NCI-H748 treated with DMSO at 0.1 percent for 48 hours (cell line): ENCODE results near the gene HENMT1.
A peak's percentile ranks its signal among the peaks of the same experiment; 100 is the strongest.

Source experiments
- DNase-seq: peaks from one replicate; lab custom pipeline; 2025; lab: John Stamatoyannopoulos, UW

Gene HENMT1

GRCh38 chr1:108627256-108627655 lies 33.6 kb downstream of the HENMT1 start:
- no peak for DNase-seq

DNA sequence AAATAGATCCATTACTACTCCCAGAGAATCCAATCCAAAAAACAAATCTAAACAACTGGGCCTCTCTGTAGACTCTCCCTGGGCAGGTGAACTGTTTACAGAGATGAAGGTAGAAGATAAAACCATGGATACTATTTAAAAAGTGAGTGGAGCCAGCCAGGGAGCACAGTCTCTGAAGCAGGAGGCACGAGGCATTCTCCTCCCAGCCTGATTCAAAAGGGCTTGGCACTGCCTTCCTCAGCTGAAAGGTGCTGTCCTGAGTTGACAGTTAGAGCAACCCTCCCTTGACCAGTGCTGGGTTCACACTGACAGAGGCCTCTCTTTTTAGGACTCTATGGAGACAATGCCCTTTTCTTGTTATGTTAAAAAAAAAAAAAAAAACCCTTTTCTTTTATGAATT lies 36.8 kb downstream of the HENMT1 start:
- no peak for DNase-seq

GRCh38 chr1:108617724-108618056 lies 43.2 kb downstream of the HENMT1 start:
- DNase-seq = no peak

DNA sequence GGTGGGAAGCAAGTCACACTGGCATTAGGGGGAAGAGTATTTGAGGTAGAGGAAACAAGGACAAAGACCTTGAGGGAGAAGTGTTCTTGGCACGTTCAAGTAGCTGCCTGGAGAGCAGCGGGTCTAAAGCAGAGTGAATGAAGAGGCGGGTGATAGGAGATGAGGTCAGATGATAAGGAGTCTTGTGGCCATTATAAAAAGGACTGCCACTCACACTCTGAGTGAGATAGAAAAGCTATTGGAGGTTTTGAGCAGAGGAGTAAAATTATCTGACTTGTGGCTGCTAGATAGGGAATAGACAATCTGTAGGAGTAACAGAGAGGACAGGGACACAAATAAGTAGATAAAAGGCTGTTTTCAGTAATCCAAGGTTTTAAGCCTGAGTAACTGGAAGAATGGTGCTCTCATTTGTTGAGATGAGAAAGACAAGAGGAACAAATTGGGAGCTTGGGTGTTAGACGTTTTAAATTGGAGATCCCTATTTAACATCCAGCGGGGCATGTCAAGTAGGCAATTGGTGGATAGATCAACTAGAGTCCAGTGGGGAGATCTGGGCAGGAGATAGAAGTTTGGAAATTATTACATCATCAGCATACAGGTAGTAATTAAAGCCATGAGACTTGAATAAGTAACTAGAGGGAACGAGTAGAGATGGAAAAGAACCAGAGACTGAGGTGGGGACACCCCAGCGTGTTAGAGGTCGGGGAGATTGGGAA lies 43.7 kb downstream of the HENMT1 start:
- no peak for DNase-seq

DNA sequence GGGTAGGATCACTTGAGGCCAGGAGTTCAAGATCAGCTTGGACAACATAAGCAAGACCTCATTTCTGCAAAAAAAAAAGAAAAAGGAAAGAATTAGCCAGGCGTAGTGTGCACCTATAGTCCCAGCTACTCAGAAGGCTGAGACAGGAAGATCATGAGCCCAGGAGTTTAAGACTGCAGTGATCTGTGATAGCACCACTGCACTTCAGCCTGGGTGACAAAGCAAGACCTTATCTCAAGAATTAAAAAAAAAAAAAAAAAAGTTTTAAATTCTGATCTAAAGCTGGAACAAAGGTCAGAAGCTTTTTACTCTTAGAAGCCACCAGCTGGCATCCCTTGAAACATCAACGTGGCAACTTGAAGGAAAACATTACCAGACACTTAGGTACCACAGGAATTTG lies 45.3 kb downstream of the HENMT1 start:
- no peak for DNase-seq

- DNase-seq = no peak
These were observed 48.4 kb downstream of the HENMT1 start for GRCh38 chr1:108612496-108612895.

DNA sequence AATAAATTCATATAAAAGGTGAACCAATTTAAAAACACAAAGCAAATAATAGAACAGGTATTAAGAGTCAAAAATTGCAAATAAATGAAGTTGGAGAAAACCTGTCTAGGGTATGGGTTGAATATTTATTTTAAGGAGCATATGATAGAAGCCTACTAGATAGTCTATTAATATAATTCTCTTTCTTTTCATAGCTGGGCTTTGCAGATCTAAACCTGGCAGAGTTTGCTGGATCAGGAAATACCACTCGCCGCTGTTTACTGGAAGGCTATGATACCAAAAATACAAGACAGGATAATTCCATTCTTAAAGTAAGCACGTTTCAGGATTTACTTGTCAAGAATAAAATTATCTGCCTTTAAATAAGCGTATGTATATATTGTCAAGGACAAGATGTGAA lies 48.9 kb downstream of the HENMT1 start:
- no peak for DNase-seq

- peak; percentile 95 for DNase-seq
These were observed 50.8 kb downstream of the HENMT1 start for GRCh38 chr1:108610073-108610472.

DNA sequence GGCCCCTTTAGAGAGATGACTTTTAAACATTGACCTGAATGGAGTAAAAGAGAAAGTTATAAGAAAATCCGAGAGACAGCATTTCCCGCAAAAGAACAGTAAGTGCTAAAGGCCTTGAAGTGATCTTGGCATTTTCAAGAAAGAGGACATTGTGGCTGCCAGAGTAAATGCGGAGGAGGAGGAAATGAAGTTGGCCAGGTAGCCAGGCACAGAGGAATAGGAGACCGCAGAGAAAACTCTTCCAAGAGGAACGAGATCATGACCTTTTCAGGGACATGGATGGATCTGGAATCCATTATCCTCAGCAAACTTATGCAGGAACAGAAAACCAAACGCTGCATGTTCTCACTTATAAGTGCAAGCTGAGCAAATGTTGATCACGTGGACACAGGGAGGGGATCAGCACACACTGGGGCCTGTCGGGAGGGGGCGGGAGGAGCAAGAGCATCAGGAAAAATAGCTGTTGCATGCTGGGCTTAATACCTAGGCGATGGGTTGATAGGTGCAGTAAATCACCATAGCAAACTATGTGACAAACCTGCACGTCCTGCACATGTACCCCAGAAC lies 51.3 kb downstream of the HENMT1 start:
- DNase-seq = no peak

- no peak for DNase-seq
These were observed 54.4 kb downstream of the HENMT1 start for GRCh38 chr1:108606478-108606877.

- DNase-seq = no peak
These were observed 55.3 kb downstream of the HENMT1 start for GRCh38 chr1:108605633-108606032.

DNA sequence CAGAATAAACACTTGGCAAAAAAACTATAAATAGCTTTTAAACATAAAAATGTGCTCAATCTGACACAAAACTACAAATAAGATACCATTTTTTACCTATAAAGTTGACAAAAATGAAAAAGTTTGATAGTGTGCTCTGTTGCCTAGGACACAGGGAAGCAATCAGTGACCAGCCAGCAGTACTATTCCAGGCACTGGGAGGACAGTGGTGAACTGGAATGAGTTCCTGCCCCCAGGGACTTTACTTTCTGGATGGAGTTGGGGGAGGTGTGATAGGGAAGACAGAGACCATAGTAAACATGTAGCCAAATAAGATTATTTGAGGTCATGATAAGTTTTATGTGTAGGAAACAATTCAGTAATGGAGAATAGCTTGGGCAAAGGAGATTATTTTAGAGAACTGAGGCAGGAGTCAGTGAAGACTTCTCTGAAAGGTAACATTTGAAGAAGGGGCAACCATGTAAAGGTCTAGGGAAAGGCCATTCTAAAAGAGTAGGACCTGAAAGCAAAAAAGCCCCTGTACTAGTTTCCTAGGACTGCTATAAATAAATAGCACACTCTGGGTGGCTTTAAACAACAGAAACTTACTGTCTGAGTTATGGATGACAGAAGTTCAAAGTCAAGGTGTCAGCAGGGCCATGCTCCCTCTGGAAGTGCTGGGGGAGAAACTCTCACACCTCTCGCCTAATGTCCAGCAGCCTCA lies 59.0 kb downstream of the HENMT1 start:
- no peak for DNase-seq

- no peak for DNase-seq
These were observed 60.4 kb downstream of the HENMT1 start for GRCh38 chr1:108600504-108600903.

DNA sequence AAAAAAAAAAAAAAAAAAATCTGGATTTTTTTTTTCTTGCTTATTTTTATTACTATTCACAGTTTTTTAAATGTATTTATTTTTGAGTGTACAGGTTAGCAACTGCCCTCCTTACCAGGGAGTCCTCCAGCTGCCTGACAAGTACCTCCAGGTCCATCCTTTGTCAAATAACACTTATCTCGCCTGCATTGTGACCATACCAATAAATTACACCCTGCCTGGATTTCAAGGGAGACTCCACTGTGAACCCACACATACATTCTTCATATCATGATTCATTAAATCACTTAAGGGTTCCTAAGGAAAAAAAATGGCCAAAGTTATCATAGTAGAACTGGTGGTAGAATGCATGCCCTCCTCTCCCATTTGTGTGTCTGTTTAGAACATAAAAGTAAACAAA lies 62.6 kb downstream of the HENMT1 start:
- DNase-seq = no peak
